HCEC 1CT (cell line): ENCODE data around the gene TANC1.

Source experiments
- DNase-seq: peaks from one replicate; pipeline ENCODE4 v3.0.0-alpha.2; 2017

TANC1 gene

DNA sequence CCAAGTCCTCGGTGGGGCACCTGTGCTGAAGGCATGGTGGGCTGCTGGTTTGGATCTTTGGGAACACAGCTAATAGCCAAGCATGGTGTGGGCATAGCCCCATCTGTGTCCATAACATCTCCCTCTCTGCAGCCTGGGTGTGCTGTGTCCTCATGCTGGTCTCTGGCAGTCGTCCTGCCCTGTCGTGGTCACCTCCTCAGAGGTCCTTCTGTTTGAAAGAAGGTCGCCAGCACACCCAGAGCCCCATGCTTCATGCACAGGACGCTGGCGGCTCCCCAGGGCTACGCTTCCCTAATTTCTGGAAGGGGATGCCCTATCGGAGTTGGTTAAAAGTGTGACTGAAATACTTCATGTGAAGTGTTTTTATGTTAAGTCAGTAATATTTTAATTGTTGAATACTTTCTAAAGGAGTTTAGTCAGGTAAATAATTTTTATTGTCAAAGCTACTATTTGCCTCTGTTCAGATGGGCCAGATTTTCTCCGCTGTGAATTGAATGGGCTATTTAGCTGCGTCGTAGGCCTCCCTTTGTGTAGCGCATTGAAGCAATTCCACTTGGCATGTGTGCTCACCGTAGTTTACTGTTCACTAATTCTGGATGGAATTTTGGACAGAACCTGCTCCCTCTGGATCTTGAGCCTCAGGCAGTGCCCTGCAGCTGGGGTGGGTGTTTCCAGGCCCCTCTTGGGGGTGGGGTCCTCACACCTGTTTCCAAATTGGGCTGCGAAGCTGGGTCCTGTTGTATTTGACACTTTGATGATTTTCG is 236.1 kb downstream of the TANC1 start:
- no peak for DNase-seq

DNA sequence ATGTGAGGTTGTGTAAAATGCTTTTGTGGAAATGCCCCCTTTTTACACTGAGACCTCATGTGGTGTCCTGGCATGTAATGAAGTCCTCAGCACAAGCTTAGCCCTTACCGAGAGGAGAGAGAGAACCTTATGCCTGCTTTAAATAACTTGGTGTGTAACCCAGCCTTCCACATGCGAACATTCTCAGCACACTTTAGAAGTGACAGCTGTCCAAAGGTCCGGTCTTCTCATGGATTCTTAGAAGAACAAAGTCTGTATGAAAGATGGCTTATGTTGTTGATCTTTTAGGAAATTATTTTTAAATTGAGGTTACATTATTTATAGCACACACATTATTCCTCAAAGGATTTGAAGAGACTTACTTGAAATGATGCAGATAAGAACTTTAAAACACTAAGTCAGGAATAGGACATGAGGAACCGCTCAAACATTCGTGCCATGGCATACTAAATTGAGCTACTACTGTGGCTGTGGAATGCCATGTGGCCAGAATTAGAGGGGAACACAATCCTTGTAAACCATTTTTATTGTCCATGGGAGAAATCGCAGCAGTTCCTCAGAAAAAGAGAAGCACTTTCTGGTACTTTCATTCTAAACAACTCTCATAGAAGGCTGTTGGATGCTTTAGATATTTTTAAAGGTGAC is 238.4 kb downstream of the TANC1 start:
- DNase-seq: no peak

DNA sequence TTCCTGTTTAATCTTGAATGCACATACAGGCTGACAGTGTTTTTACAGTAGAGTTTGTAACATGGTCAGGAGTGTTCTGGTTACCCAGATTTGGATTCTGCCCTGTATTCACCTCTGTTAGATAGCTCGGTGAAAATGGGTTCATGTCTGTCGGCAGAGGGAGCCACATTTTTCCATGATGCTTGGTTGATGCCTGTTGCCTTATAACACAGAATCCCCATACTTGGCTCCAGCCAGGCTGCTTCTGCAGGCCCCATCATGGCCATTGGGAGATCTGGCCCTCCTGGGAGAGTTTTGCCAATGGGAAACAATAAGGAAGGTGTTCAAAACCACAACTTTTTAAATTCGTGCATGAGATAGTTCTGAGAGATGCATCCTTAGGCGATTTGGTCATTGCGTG is 240.0 kb downstream of the TANC1 start:
- DNase-seq: no peak

DNA sequence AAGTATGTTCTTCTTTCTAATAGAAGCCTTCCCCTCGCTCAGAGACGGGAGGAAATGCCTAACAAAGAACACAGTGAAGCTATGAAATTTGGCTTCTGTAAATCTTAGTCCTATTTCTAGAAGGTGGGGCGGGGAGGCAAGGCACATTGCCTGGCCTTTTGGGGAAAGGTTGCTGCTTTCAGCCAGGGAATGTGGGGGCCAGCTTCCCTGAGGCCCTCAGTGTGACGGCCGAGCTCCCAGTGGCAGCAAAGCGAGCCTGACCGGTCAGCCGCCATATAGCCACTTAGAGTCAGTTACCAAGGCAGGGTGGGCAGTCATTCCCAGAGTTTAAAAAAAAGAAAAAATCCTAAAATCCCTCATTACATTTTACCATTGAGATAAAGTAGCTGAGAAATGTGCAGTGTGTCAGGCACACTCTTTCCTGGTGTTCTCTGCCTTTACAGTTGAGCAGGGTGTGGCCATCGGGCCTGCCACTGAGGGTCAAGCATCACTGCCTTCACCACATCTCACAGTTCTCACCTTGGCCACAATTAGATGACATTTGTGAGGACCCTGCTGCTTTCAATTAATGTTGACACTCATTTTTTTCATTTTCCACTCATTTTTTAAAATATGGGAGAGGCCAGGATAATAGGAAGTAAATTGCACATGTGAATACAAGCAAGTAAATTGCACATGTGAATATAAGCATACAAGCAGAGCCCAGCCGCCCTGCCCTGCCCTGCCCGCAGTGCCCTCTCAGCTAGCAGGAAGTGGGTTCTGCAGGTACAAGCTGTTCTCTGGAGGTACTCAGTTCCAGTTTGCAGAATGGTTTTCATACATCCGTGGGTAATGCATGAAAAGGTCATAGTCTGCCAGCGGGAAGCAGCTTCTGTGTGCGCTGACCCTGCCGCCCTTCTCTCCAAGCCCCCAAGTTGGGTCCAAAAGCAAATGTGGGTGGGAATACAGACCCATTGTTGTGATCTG is 241.2 kb downstream of the TANC1 start:
- no peak for DNase-seq

DNA sequence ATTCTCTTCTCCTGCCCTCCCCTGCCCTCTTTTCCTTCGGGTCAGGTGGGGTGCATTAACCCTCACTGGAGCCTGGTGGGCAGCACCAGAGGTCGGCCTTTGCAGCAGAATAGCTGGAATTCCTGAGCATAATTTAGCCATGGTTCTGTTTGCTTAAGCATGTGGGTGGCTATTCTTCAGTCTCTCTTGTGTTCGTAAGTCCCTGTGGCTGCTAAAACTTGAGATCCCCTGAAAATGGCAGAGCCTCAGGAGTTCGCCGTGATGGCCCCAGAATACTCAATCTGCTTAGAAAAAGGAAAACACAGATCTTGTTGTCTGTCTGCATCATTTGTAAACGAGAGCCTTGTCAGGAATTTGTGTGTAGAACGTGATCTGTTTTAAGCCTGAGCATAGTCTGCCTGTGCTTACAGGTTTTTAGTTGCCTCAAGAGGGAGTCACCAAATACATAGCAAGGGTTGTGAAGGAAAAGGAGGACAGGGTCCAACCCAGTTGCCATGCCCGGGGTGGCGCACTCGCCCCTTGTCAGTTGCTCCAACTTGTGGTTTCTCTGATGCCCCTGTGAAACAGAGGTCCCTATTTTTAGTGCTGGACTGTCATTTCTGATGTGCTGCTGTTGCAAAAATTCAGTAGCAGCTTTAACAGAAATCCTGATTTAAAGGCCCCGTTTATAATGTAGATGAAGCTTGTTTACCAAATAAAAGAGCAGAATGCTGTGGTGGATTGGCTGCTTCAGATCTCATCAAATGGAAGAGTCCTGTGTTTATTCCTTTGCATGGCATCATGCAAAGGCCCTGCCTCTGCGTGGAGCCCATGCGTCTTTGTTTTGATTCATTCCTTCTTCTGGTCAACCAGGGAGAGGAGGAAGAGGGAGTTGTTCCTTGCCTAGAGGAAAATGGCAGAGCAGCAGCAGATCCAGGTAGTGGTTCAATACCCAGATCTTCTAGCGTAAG is 243.3 kb downstream of the TANC1 start:
- DNase-seq: no peak

DNA sequence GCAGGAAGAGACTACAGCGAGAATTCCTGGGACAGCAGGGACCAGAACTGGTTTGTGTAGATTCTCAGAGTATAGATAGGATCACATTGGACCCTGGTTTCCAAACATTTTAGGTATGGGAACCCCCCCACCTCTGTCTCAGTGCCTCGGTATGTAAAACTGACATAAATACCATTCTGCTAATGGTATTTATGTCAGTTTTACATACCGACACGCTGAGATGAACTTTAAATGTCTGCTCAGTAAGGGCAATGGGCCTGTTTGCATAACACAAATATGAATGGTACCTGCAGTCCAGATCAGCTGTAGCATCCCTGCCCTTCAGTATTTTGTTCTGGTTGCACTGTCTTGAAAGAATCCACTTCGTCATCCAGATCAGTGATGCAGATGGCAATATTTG is 244.9 kb downstream of the TANC1 start:
- no peak for DNase-seq

DNA sequence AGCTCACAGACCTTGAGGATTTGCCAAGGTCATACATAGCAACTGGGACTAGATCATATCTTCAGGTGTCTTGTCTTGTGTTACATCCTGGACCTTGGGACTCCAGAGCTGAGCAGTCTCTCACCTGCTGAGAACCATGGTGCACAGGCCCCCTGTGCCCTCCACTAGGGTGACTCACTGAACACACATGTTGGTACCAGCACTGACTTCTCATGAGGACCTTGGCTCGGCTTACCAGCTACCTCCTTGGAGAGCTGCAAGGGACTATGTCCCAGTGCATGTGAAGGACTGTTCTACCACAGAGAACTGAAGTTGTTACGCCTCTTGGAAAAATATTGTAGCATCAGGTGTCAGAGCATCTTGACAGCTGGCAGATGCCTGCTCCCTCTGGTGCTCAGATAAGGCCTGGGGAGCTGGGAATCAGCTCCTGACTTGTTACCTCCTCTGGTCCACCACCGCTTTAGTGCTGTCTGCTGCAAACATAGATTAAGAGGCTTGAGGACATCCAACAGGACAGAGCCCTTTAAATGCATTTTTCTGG is 246.0 kb downstream of the TANC1 start:
- DNase-seq: no peak

DNA sequence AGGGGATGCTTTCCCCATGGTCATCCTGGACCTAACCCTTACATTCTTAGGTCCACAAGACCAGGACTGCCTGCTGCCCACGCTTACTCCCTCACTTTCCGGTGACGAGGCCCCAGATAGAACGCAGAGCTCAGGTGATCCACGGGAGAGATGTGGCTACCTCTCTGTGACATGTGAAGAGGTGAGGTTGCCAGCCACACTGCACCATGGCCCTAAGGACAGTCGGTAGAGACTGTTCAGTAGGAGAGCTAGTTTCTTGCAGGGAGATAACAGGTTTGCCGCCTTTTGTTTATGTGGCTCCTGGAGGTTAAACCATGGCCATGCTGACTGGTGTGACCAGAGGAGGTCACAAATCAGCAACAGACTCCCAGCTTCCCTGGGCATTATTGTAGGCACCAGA is 246.7 kb downstream of the TANC1 start:
- DNase-seq: no peak

DNA sequence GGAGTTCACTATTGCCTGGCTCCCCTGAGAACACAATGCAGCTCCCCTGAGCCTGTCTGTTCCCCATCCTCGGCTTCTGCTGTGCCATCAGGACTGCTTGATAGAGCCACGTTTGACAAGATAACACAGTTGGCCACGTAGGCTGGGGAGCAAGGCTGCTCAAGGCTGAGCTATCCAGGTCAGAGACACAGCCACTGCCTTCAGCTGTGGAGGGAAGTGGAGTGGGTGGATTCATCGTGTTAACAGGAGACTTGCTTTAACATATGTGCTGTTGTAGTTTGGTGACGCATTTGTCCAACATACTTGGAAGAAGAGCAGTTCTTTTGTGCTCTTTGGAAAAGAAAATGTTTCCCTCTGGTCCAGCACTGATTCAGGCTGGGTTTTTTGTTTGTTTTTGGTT is 249.2 kb downstream of the TANC1 start:
- DNase-seq: no peak

DNA sequence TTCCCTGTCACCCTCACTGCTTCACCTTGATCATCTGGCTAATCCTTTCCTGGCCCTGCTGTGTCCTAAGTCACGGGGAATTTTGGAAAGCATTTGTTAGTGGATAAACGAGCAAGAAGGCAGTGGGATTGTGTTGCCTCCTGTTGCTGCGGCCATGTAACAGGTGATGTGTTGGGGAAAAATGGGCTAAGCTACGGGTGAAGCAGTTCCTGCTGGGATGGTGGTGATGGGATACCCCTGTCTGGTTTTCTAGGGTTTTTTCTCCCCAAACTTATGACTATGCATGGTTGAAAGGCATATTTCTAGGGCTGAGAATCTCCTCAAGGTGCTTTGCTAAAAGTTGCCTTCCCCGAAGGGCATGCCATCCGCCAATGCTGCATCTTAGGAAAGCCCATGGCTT is 249.9 kb downstream of the TANC1 start:
- no peak for DNase-seq

DNA sequence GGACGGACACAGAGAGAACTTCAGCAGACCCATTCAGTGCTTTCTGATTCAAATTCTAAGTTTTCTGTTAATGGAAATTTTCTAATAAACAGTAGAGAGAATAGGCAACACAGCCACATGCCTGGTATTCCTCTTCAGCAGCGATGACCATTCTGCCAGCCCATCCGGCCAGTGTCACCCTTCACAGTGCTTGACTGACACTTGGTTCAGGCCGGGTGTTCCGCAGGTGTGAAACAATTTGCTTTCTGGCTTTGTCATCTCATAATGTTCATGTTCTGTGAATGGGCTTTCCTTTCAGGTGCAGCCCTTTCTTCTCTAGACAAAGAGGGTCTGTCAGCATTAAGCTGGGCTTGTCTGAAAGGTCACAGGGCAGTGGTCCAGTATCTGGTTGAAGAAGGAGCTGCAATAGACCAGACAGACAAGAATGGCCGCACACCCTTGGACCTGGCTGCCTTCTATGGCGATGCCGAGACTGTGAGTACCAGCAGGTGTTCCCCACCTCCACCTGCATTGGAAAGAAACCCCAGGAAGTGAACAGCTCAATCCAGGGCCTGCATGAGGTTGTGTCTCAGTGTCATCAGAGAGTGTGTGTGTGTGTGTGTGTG is 251.1 kb downstream of the TANC1 start:
- no peak for DNase-seq

DNA sequence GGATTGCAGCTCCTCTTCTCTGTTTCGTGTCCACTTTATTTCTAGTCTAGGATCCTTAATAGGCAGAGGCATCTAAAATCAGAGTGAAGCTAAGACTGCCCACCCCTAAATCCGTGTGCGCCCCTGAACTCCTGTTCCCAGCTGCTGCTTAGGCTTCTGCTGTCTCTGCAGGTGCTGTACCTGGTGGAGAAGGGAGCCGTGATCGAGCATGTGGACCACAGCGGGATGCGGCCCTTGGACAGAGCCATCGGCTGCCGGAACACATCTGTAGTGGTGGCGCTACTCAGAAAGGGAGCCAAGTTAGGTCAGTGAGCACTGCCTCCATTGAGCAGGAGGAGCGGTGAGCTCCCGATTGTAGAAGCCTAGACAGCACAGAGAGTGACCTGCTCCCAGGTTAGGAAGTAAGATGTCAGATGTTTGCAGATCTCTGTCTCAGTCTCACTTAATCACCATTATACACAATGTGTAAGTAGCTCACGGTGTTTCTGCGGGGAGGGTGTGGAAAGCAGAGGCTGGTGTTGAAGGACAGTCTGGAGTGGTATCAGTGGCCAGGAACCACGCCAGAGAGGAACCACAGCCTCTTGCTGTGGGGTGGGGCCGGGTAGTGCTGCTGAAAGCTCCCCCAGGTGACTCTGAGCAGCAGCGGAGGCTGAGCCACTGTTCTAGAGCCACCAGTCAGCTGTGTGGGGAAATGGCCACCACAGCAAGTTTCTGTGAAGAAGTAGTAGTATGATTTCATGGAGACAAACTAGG is 255.8 kb downstream of the TANC1 start:
- DNase-seq: no peak

DNA sequence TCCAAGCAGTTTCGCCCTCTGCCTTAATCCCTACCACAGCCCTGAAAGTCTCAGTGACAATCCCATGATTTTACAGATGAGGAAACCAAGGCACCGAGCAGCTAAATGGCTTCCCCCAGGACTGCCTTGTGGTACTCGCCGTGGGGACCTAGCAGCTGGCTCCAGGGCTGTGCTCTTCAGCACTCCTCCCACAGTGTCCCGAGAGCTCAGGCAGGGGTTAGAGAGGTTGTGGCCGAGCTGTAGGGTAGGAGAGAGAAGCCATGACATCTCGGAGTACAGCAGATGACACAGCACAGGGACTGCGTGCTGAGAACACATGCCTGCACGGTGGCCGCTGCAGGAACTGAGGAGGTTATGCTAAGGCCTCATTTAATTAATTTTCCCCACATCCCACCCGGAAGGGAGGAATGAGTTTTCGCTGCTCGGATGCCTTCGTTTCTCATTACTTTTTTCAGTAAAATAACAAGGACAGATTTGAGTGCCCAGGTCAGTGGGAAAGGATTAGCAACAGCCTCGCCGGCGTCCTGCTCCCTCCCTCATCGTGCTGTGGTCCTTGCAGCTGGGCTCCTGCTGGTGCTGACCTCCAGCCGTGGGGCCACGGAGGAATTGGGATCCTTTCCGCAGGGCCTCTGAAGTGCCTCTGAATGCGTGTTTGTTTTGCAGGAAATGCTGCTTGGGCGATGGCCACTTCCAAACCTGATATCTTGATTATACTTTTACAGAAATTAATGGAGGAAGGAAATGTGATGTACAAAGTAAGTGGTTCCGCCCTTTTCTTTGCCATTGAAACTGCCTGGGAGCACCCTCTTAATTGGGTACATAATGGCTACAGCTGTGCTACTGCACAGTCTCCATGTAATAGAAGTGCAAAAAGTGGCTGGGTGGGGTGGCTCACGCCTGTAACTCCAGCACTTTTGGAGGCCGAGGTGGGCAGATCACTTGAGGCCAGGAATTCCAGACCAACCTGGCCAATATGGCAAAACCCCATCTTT is 256.9 kb downstream of the TANC1 start:
- DNase-seq: no peak

DNA sequence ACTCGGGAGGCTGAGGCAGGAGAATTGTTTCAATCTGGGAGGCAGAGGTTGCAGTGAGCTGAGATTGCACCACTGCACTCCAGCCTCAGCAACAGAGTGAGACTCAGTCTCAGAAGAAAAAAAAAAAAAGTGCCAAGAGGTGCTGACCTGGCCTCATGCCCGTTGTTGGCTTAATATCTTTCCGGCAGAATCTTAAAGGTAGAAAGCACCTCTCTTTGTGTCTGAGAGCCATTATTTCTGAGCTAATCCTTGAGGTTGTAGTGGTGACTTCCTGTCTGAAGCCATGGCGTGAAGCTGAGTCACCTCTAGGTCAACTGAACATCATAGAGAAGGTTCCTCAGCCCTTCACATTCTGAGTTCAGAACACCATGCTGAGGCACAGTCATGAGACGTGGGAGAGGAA is 257.6 kb downstream of the TANC1 start:
- DNase-seq: peak; percentile 59

DNA sequence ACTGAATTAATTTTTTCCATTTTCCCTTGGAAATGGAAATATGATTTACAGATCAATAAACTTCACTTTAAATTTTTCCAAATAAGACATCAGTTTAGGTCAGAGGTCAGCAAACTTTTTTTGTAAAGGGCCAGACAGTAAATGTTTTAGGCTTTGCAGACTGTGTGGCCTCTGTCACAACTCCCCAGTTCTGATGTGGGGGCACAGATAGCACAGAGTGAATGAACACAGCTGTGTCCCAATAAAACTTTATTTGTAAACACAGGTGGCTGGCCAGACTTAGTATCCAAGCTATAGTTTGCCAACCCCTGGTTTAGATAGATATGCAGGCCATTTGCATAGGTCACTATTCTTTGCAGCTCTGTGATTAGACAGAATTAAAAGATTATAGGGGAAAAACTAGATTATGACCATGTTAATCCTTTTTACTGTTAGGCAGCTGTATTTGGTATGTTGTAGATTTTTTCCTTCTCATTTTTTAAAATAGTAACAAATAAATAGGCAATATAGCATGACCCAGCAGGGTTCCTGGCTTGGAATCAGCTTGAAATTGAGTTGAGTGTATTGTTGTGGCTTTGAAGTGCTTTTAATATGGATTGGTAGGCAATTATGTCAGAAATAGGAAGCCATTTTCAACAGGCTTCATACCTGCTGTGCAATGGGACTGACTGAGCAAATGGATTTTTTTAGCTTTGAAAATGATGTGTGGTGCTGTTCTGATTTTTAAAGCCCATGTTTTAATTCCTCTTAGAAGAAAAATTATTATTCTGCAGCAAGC is 258.4 kb downstream of the TANC1 start:
- DNase-seq: no peak

DNA sequence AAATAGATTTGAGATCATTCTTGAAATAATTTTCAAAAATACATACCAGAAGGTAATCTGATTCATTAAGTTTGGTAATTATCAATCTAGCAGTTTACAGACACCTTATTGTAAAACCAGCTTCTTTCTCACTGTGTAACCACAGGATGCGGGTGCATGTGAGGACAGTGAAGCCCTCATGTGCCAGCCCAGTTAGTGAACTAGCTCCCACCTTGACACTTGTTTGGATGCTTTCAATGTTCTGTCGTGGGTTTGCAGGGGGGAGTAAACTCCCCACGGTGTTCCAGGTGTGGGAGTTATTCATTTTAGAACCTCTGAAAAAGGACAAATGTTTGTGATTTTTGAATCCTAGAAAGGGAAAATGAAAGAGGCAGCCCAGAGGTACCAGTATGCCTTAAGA is 259.0 kb downstream of the TANC1 start:
- no peak for DNase-seq

DNA sequence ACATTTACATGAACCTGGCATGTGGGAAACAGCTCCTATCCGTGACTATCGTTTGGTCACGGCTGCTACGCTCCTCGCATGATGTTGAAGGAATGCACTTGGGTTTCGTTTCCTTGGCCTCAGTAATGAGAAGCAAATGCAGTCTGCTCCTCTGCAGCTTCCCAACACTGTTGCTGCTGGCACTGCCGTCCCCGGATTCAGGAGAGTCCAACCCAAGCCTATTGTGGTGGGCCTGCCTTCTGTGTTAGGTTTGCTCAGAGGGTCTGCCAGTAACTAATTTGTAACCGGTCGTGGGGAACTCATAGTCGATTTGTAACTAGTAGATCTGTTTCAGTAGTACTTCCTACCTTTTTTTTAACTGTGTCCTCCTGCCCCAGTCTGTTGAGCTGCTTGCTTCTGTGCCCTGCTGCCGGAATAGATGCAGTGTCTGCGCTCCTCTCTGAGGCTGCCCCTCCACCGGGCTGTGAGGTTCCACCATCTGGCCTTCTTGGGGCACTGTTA is 259.7 kb downstream of the TANC1 start:
- DNase-seq: no peak

DNA sequence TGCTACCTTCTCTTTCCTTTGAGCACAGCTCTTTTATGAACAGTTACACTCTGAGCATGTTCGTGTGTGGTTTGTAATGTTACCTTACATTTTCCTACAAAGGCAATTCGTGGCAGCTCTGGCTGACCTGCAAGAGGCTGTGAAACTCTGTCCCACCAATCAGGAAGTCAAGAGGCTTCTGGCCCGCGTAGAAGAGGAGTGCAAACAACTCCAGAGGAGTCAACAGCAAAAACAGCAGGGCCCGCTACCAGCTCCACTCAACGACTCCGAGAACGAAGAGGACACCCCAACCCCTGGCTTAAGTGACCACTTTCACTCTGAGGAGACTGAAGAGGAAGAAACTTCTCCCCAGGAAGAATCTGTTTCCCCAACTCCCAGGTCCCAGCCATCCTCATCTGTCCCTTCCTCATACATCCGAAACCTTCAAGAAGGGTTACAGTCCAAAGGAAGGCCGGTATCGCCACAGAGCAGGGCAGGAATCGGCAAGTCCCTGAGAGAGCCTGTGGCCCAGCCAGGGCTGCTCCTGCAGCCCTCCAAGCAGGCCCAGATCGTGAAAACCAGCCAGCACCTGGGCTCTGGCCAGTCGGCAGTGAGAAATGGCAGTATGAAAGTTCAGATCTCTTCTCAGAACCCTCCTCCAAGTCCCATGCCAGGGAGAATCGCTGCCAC is 261.2 kb downstream of the TANC1 start:
- no peak for DNase-seq
